Brain microvascular endothelial cell (primary cell): Measurements from ENCODE around the gene CACNB2.

ENCODE experiments used
- DNase-seq: peaks from one replicate; pipeline ENCODE4 v3.0.0-alpha.2; 2020
- H3K27ac ChIP-seq: fragments of 250-450 bp; sonication (Bioruptor Pico); 2 replicates; pipeline ENCODE4 v1.5.1; 2020; ENCODE audit warnings: mild to moderate bottlenecking, moderate library complexity
- H3K27me3 ChIP-seq: fragments of 250-450 bp; sonication (Bioruptor Pico); replicated peaks from 2 replicates; pipeline ENCODE4 v1.5.1; 2020; ENCODE audit warnings: mild to moderate bottlenecking
- H3K36me3 ChIP-seq: fragments of 250-450 bp; sonication (Bioruptor Pico); replicated peaks from 2 replicates; pipeline ENCODE4 v1.5.1; 2020; ENCODE audit warnings: mild to moderate bottlenecking
- H3K4me3 ChIP-seq: 2 replicates; pipeline ENCODE4 v1.5.1; 2011; ENCODE audit warnings: low read depth, mild to moderate bottlenecking, control low read depth, low read length, moderate library complexity
- in situ Hi-C: cut with HindIII; loops from 2 replicates; pipeline ENCODE4 v1.10.0; 2017; ENCODE audit warnings: low sequenced_read_pairs, low pct_ligation_motif_present
- TF ChIP-seq, protein P1 (sequence below): IDR thresholded peaks from 2 replicates; pipeline ENCODE4 v1.5.1; 2011; ENCODE audit warnings: low read depth, mild to moderate bottlenecking, moderate library complexity, low read length, control low read depth, inconsistent platforms; ENCODE audit errors: missing control alignments

Gene CACNB2

DNA sequence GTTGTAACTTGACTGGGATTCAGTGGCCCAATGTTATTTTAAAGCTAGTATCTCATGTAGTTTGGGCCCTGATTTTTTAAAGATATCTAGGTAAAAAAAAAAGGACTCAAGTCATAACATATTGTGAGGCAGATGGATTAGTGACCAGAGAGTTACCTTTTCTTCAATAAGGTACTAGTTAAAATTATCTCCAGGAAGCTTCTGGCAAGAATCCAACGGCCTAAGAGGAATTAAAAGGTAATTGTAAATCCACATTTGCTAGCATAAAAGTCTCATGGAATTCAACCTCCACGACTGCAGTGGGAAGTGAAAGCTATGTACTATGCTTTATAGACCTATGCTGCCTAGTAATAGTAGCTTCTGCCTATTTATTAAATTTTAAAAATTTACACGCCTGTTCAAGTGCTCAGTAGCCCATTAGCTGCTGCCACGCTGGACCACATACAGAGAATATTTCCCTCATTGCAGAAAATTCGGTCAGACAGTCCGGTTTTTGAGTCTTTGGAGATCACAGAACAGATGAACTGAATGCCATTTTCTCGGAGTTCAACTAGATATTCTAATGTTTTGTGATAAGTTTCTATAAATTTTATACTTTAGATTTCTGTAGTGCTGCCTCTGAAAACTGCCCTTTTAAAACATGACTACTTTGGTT is 392.8 kb downstream of the CACNB2 start:
- TF ChIP-seq, protein P1, sequence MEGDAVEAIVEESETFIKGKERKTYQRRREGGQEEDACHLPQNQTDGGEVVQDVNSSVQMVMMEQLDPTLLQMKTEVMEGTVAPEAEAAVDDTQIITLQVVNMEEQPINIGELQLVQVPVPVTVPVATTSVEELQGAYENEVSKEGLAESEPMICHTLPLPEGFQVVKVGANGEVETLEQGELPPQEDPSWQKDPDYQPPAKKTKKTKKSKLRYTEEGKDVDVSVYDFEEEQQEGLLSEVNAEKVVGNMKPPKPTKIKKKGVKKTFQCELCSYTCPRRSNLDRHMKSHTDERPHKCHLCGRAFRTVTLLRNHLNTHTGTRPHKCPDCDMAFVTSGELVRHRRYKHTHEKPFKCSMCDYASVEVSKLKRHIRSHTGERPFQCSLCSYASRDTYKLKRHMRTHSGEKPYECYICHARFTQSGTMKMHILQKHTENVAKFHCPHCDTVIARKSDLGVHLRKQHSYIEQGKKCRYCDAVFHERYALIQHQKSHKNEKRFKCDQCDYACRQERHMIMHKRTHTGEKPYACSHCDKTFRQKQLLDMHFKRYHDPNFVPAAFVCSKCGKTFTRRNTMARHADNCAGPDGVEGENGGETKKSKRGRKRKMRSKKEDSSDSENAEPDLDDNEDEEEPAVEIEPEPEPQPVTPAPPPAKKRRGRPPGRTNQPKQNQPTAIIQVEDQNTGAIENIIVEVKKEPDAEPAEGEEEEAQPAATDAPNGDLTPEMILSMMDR: no peak
- Histone ChIP-seq H3K27ac (no peak overlapping the region), H3K36me3 (no peaks in the 10 kb centered on the region), H3K4me3 (no peak overlapping the region), H3K27me3 (no peaks in the 10 kb centered on the region)
- in situ Hi-C loops: no loop called here
- no peak for DNase-seq

DNA sequence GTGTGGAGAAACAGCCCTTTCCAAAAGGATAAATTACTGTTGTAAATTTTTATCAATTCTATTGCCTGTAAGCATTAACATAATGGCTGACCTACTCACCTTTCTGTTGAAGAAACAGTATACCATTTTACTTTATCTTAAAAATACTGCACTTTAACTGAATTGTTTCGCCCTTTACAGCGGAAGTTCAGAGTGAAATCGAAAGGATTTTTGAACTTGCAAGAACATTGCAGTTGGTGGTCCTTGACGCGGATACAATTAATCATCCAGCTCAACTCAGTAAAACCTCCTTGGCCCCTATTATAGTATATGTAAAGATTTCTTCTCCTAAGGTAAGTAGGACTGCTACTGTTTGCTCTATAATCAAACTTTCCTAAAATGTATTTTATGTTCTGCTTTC is 393.7 kb downstream of the CACNB2 start:
- Histone ChIP-seq H3K4me3 (no peak overlapping the region), H3K36me3 (no peaks in the 10 kb centered on the region), H3K27me3 (no peaks in the 10 kb centered on the region), H3K27ac (no peak overlapping the region)
- TF ChIP-seq, protein P1: no peak
- in situ Hi-C loops: no loop called here
- DNase-seq: no peak

DNA sequence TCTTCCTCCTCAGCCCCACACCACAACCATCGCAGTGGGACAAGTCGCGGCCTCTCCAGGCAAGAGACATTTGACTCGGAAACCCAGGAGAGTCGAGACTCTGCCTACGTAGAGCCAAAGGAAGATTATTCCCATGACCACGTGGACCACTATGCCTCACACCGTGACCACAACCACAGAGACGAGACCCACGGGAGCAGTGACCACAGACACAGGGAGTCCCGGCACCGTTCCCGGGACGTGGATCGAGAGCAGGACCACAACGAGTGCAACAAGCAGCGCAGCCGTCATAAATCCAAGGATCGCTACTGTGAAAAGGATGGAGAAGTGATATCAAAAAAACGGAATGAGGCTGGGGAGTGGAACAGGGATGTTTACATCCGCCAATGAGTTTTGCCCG is 399.1 kb downstream of the CACNB2 start:
- in situ Hi-C loops: no loop called here
- H3K27me3 ChIP-seq: no peaks in the 10 kb centered on the region
- H3K4me3 ChIP-seq: no peak overlapping the region
- H3K27ac ChIP-seq: no peak overlapping the region
- TF ChIP-seq, protein P1: no peak
- no peak for DNase-seq
- no peaks in the 10 kb centered on the region for H3K36me3 ChIP-seq

DNA sequence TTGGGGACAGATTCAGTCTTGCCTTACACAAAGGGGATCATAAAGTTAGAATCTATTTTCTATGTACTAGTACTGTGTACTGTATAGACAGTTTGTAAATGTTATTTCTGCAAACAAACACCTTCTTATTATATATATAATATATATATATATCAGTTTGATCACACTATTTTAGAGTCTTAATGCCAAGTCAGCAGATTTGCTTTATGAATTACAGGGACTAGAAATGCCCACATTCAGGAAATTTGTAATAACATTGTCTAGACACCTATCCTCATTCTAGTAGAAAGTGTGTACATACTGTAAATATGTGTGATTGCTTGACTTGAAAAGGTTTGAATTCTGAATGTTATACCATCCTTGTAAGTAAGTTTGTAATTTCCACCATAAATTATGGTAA is 400.0 kb downstream of the CACNB2 start:
- Histone ChIP-seq H3K4me3 (no peak overlapping the region), H3K27ac (no peak overlapping the region), H3K36me3 (no peaks in the 10 kb centered on the region), H3K27me3 (no peaks in the 10 kb centered on the region)
- in situ Hi-C loops: no loop called here
- no peak for DNase-seq
- TF ChIP-seq, protein P1: no peak

DNA sequence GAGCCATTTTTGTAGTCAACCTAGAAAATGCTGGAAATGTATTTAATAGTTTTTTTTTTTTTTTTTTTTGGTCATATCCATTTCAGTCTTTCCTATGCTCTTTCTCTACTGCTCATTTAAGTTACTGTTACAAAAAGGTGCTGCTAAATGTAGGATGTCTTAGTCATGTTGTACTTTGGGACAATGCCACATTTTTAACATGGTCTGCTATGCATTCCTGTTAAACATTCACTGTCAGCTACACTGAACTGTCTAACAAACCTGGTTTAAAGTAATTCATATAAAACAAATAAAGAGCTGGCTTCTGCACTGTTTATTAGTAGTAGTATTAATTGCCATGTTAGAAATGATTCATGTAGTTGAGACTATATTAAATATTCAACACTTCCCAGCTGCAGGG is 402.6 kb downstream of the CACNB2 start:
- TF ChIP-seq, protein P1: no peak
- in situ Hi-C loops: no loop called here
- Histone ChIP-seq H3K36me3 (no peaks in the 10 kb centered on the region), H3K27me3 (no peaks in the 10 kb centered on the region), H3K4me3 (no peak overlapping the region), H3K27ac (no peak overlapping the region)
- peak; percentile 1 for DNase-seq
